Trophoblast cell (in vitro differentiated cells and primary cell): ENCODE results near the gene OPRM1.

Experiments used
- DNase-seq, 2 donors: peaks; one replicate each; pipeline ENCODE4 v3.0.0-alpha.2; 2016
- H2AFZ ChIP-seq: 2 replicates; pipeline ENCODE4 v1.6.1; 2013; ENCODE audit warnings: low read length, moderate library complexity, mild to moderate bottlenecking; ENCODE audit not compliant: insufficient read depth, poor library complexity
- H2AK5ac ChIP-seq: 2 replicates; pipeline ENCODE4 v1.6.1; 2013; ENCODE audit warnings: mild to moderate bottlenecking, low read length
- H2BK120ac ChIP-seq: 2 replicates; pipeline ENCODE4 v1.6.1; 2013; ENCODE audit warnings: low read length, mild to moderate bottlenecking, moderate library complexity; ENCODE audit not compliant: insufficient read depth, poor library complexity
- H2BK12ac ChIP-seq: 2 replicates; pipeline ENCODE4 v1.6.1; 2013; ENCODE audit warnings: mild to moderate bottlenecking, low read length, moderate library complexity
- H2BK5ac ChIP-seq: 2 replicates; pipeline ENCODE4 v1.6.1; 2013; ENCODE audit warnings: low read length, low read depth, moderate library complexity, mild to moderate bottlenecking; ENCODE audit not compliant: poor library complexity
- H3K14ac ChIP-seq: 2 replicates; pipeline ENCODE4 v1.6.1; 2013; ENCODE audit warnings: mild to moderate bottlenecking, low read length
- H3K18ac ChIP-seq: 2 replicates; pipeline ENCODE4 v1.6.1; 2013; ENCODE audit warnings: mild to moderate bottlenecking, low read length
- H3K23ac ChIP-seq: 2 replicates; pipeline ENCODE4 v1.6.1; 2013; ENCODE audit warnings: low read length
- H3K27ac ChIP-seq: 2 replicates; pipeline ENCODE4 v1.5.1; 2013; ENCODE audit warnings: low read depth, mild to moderate bottlenecking, inconsistent platforms, low read length, moderate library complexity
- H3K27me3 ChIP-seq: 2 replicates; pipeline ENCODE4 v1.6.1; 2013; ENCODE audit warnings: inconsistent platforms, mild to moderate bottlenecking, low read length, moderate library complexity; ENCODE audit not compliant: insufficient read depth
- H3K36me3 ChIP-seq, 2 experiments: 1 replicate in 1 of 2; 2 replicates in 1 of 2; pipeline ENCODE4 v1.6.1; 2013; ENCODE audit warnings: low read length in 2 of 2, mild to moderate bottlenecking in 2 of 2, moderate library complexity in 1 of 2; ENCODE audit not compliant: insufficient read depth in 2 of 2, control insufficient read depth in 1 of 2
- H3K4ac ChIP-seq: 2 replicates; pipeline ENCODE4 v1.6.1; 2013; ENCODE audit warnings: low read depth, mild to moderate bottlenecking, low read length, moderate library complexity
- H3K4me1 ChIP-seq, 2 experiments: 1 replicate in 1 of 2; 2 replicates in 1 of 2; pipeline ENCODE4 v1.6.1; 2013; ENCODE audit warnings: low read length in 2 of 2, mild to moderate bottlenecking in 2 of 2, moderate library complexity in 1 of 2; ENCODE audit not compliant: insufficient read depth in 2 of 2, control insufficient read depth in 1 of 2
- H3K4me2 ChIP-seq: 2 replicates; pipeline ENCODE4 v1.6.1; 2013; ENCODE audit warnings: inconsistent platforms, mild to moderate bottlenecking, low read length, moderate library complexity
- H3K4me3 ChIP-seq: 2 replicates; pipeline ENCODE4 v1.5.1; 2013; ENCODE audit warnings: mild to moderate bottlenecking, low read depth, low read length, inconsistent platforms
- H3K79me1 ChIP-seq: one replicate; pipeline ENCODE4 v1.6.1; 2013; ENCODE audit warnings: low read length
- H3K79me2 ChIP-seq: 2 replicates; pipeline ENCODE4 v1.6.1; 2013; ENCODE audit warnings: low read length, mild to moderate bottlenecking; ENCODE audit not compliant: control insufficient read depth, insufficient read depth, poor library complexity
- H3K9ac ChIP-seq: 2 replicates; pipeline ENCODE4 v1.6.1; 2013; ENCODE audit warnings: mild to moderate bottlenecking, low read length
- H3K9me3 ChIP-seq: 2 replicates; pipeline ENCODE4 v1.6.1; 2013; ENCODE audit warnings: low read depth, mild to moderate bottlenecking, control low read depth, inconsistent platforms, low read length; ENCODE audit not compliant: insufficient read depth
- H4K12ac ChIP-seq: 2 replicates; pipeline ENCODE4 v1.6.1; 2013; ENCODE audit warnings: low read depth, mild to moderate bottlenecking, low read length, moderate library complexity
- H4K8ac ChIP-seq: 2 replicates; pipeline ENCODE4 v1.6.1; 2013; ENCODE audit warnings: low read depth, mild to moderate bottlenecking, low read length, moderate library complexity
- H4K91ac ChIP-seq: one replicate; pipeline ENCODE4 v1.6.1; 2013; ENCODE audit warnings: low read depth, mild to moderate bottlenecking, low read length, moderate library complexity
- WGBS: extraction: QIAGEN DNeasy Blood & Tissue Kit; methylation state at CpG from one replicate; pipeline ENCODE4 v1.1.7; 2013; ENCODE audit warnings: missing lambda C conversion rate; ENCODE audit not compliant: insufficient read length, insufficient coverage; ENCODE audit errors: extremely low coverage; 5-methylcytosine and 5-hydroxymethylcytosine counted together

Gene OPRM1

DNA sequence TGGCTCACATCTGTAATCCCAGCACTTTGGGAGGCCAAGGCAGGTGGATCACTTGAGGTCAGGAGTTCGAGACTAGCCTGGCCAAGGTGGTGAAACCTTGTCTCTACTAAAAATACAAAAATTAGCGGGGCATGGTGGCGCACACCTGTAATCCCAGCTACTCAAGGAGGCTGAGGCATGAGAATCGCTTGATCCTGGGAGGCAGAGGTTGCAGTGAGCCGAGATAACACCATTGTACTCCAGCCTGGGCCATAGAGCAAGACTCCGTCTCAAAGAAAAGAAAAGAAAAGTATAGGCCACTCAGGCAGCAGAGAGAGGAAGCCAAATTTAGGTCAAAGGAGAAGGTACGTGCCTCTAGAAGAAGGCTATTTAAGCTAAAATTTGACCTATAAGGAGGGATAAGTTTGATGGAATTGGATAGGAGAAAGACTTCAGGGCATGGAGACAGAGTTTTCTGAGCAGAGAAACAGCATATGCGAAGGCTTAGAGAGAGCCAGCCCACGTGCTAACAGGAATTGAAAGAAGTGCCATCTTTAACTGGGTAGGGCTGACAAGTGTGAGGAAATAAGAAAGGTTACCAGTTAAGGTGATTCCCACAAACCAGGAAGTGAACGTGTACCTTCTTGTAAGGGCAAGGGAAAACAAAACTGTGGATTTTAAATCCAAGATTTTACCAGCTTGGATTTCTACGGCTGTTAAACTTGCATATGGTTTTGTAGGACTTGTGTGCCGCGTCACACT lies 203.7 kb downstream of the OPRM1 start:
- Histone ChIP-seq H3K79me1 (no peaks in the 10 kb centered on the region), H2BK12ac (no peak overlapping the region), H3K4me1 (peaks cover 0 to 3% of the 10 kb centered on the region in 2 experiments), H3K4me2 (no peak overlapping the region), H3K79me2 (no peaks in the 10 kb centered on the region), H3K4me3 (no peak overlapping the region), H2BK5ac (no peak overlapping the region), H3K9ac (no peak overlapping the region), H3K27me3 (no peaks in the 10 kb centered on the region), H3K4ac (no peak overlapping the region), H4K91ac (no peak overlapping the region), H3K27ac (no peak overlapping the region), H3K18ac (no peak overlapping the region), H3K36me3 (no peaks in the 10 kb centered on the region), H2AFZ (no peak overlapping the region), H3K23ac (no peak overlapping the region), H2BK120ac (no peak overlapping the region), H4K12ac (no peak overlapping the region), H2AK5ac (no peak overlapping the region), H3K14ac (no peak overlapping the region), H3K9me3 (no peaks in the 10 kb centered on the region), H4K8ac (no peak overlapping the region)
- DNase-seq = no peak
- WGBS = no CpG with 5 or more reads among the region's 13 CpGs

GRCh38 chr6:154243793-154244750 lies 205.0 kb downstream of the OPRM1 start:
- H4K12ac ChIP-seq = no peak overlapping the region
- H2AFZ ChIP-seq = no peak overlapping the region
- no peak for DNase-seq
- H3K9me3 ChIP-seq = no peaks in the 10 kb centered on the region
- H2AK5ac ChIP-seq = no peak overlapping the region
- no peak overlapping the region for H3K4ac ChIP-seq
- H3K4me3 ChIP-seq = no peak overlapping the region
- no peak overlapping the region for H3K23ac ChIP-seq
- H3K27me3 ChIP-seq = no peaks in the 10 kb centered on the region
- H3K4me2 ChIP-seq = no peak overlapping the region
- no peak overlapping the region for H2BK120ac ChIP-seq
- H3K14ac ChIP-seq = no peak overlapping the region
- H3K27ac ChIP-seq = no peak overlapping the region
- H3K36me3 ChIP-seq = no peaks in the 10 kb centered on the region
- peaks cover 0 to 3% of the 10 kb centered on the region in 2 experiments for H3K4me1 ChIP-seq
- H2BK12ac ChIP-seq = no peak overlapping the region
- no peak overlapping the region for H4K8ac ChIP-seq
- no peak overlapping the region for H2BK5ac ChIP-seq
- no peak overlapping the region for H3K18ac ChIP-seq
- no peak overlapping the region for H3K9ac ChIP-seq
- WGBS = no CpG with 5 or more reads among the region's 6 CpGs
- H3K79me2 ChIP-seq = no peaks in the 10 kb centered on the region
- no peaks in the 10 kb centered on the region for H3K79me1 ChIP-seq
- no peak overlapping the region for H4K91ac ChIP-seq

DNA sequence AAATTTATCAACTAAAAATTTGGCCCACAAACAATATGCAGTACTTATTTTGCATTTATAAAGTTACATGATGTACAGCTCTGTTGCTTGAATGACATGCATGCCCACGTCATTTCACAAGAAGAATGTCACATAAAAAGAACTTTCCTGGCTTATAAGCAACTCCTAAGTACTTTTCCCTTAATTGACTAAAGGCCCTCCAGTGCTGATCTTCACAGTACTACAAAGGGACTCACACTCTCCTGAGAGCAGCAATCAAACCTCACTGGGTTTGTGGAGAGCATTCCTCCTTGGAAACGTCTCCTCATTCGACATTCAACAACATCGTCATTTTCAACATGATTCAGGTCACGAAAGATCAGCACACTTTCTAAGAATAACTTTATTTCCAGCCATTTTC lies 206.5 kb downstream of the OPRM1 start:
- no peak overlapping the region for H3K4ac ChIP-seq
- no peaks in the 10 kb centered on the region for H3K27me3 ChIP-seq
- no peak overlapping the region for H2AFZ ChIP-seq
- H3K79me2 ChIP-seq = no peaks in the 10 kb centered on the region
- no peak overlapping the region for H2BK120ac ChIP-seq
- no peak overlapping the region for H3K27ac ChIP-seq
- H4K12ac ChIP-seq = no peak overlapping the region
- no peaks in the 10 kb centered on the region for H3K36me3 ChIP-seq
- no peaks in the 10 kb centered on the region for H3K79me1 ChIP-seq
- H3K14ac ChIP-seq = no peak overlapping the region
- no peak overlapping the region for H4K91ac ChIP-seq
- DNase-seq = no peak
- H3K23ac ChIP-seq = no peak overlapping the region
- no peak overlapping the region for H3K18ac ChIP-seq
- H2AK5ac ChIP-seq = no peak overlapping the region
- H3K9ac ChIP-seq = no peak overlapping the region
- no peak overlapping the region for H4K8ac ChIP-seq
- no peak overlapping the region for H3K4me2 ChIP-seq
- no peaks in the 10 kb centered on the region for H3K9me3 ChIP-seq
- no peak overlapping the region for H2BK5ac ChIP-seq
- WGBS = no CpG with 5 or more reads among the region's 5 CpGs
- H3K4me3 ChIP-seq = no peak overlapping the region
- H2BK12ac ChIP-seq = no peak overlapping the region
- H3K4me1 ChIP-seq = peaks cover 0 to 3% of the 10 kb centered on the region in 2 experiments

DNA sequence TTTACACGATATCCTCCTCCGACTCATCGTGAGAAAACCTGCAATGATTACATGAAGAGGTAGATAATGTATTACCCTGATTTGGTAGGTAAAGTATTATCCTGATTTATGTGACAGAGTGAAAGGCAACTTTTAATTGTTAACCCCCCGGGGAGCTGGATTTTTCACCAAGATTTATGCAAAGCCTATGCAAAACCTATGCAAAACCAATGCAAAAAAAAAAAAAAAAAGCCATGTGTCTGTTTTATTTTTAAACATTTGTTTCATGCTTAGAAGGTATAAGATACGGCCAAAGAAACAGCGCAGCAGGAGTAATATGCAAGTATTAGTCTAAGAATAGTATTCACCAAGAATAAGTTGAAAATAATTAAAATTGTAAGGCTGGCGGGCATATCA lies 207.7 kb downstream of the OPRM1 start:
- no peak overlapping the region for H2BK5ac ChIP-seq
- H2BK120ac ChIP-seq = no peak overlapping the region
- no peak overlapping the region for H2AFZ ChIP-seq
- H3K23ac ChIP-seq = no peak overlapping the region
- no peak for DNase-seq
- H2BK12ac ChIP-seq = no peak overlapping the region
- H3K4ac ChIP-seq = no peak overlapping the region
- no peaks in the 10 kb centered on the region for H3K36me3 ChIP-seq
- no peaks in the 10 kb centered on the region for H3K4me1 ChIP-seq
- no peak overlapping the region for H4K91ac ChIP-seq
- H3K27ac ChIP-seq = no peak overlapping the region
- no peak overlapping the region for H3K18ac ChIP-seq
- no peaks in the 10 kb centered on the region for H3K79me1 ChIP-seq
- no peak overlapping the region for H3K4me3 ChIP-seq
- no peaks in the 10 kb centered on the region for H3K9me3 ChIP-seq
- H3K27me3 ChIP-seq = no peaks in the 10 kb centered on the region
- no peak overlapping the region for H2AK5ac ChIP-seq
- WGBS = no CpG with 5 or more reads among the region's 7 CpGs
- no peak overlapping the region for H3K9ac ChIP-seq
- H3K14ac ChIP-seq = no peak overlapping the region
- no peak overlapping the region for H4K12ac ChIP-seq
- H3K4me2 ChIP-seq = no peak overlapping the region
- no peak overlapping the region for H4K8ac ChIP-seq
- no peaks in the 10 kb centered on the region for H3K79me2 ChIP-seq
